Esophagus muscularis mucosa (tissue), 4 donors: ENCODE data around the gene CFAP54.

Source experiments
- CTCF ChIP-seq, 3 experiments: fragments of 200-600 bp in 2 of 3; fragments of 450-650 bp in 1 of 3; sonication (generic) in 2 of 3; IDR thresholded peaks; one replicate each; pipeline ENCODE4 v1.5.1; 2017 to 2019; ENCODE audit warnings: antibody characterized with exemption in 3 of 3, mild to moderate bottlenecking in 2 of 3, moderate library complexity in 1 of 3
- EP300 ChIP-seq: sonication (generic); formaldehyde crosslinking; IDR thresholded peaks from one replicate; pipeline ENCODE4 v1.6.1; 2017; ENCODE audit warnings: antibody characterized with exemption
- POLR2AphosphoS5 ChIP-seq, 2 donors: sonication (generic); formaldehyde crosslinking; IDR thresholded peaks; one replicate each; pipeline ENCODE4 v1.6.1; 2017; ENCODE audit warnings: antibody characterized with exemption in 2 of 2

- TF ChIP-seq POLR2AphosphoS5 (IDR thresholded peaks at IDR 0.05) (no peak), EP300 (no peak), CTCF (IDR thresholded peaks at IDR 0.05) (no peak)
Observed at GRCh38 chr12:96472384-96472783, 17.0 kb upstream of the CFAP54 start.
